HEK293 (cell line): ENCODE measurements around the gene KLK5.

Experiments
- CTCF ChIA-PET: fragments of 350-600 bp; formaldehyde crosslinking; extraction: SDS; loops from one replicate; lab custom pipeline; 2021; ENCODE audit warnings: antibody characterized with exemption; lab: Yijun Ruan, JAX
- POLR2A ChIA-PET: fragments of 300-600 bp; formaldehyde crosslinking; extraction: SDS; loops from one replicate; lab custom pipeline; 2020; ENCODE audit warnings: antibody characterized with exemption, inconsistent platforms; lab: Yijun Ruan, JAX
- H3K27ac ChIP-seq: fragments of 200-500 bp; sonication (Bioruptor generic); 2 replicates; pipeline ENCODE4 v1.5.1; 2014; ENCODE audit warnings: low read depth, low read length, control low read depth, inconsistent platforms; ENCODE audit errors: extremely low read depth
- H3K36me3 ChIP-seq, 2 experiments: fragments of 200-500 bp in 1 of 2; sonication (Bioruptor generic) in 1 of 2; 1 replicate in 1 of 2; 2 replicates in 1 of 2; pipeline ENCODE4 v1.5.1; 2014 to 2017; ENCODE audit warnings: inconsistent platforms in 2 of 2, low read length in 2 of 2; ENCODE audit not compliant: control insufficient read depth in 2 of 2, insufficient read depth in 1 of 2
- H3K4me1 ChIP-seq: fragments of 200-500 bp; sonication (Bioruptor generic); 2 replicates; pipeline ENCODE4 v1.5.1; 2014; ENCODE audit warnings: mild to moderate bottlenecking, low read length, inconsistent platforms; ENCODE audit not compliant: control insufficient read depth, insufficient read depth
- H3K4me3 ChIP-seq: 2 replicates; pipeline ENCODE4 v1.5.1; 2011; ENCODE audit warnings: low read depth, mild to moderate bottlenecking, control low read depth, low read length, moderate library complexity
- H3K9me3 ChIP-seq: fragments of 200-500 bp; sonication (Bioruptor generic); 2 replicates; pipeline ENCODE4 v1.5.1; 2014; ENCODE audit warnings: low read depth, low read length, inconsistent platforms; ENCODE audit not compliant: control insufficient read depth, insufficient read depth
- EGR2 ChIP-seq: fragments of 450-650 bp; formaldehyde crosslinking; IDR thresholded peaks from 2 replicates; pipeline ENCODE4 v1.5.1; 2016; ENCODE audit warnings: low read depth, missing biosample characterization, missing genetic modification characterization
- HOXA7 ChIP-seq: sonication (generic); formaldehyde crosslinking; IDR thresholded peaks from 2 replicates; pipeline ENCODE4 v1.8.1; 2022; ENCODE audit warnings: missing genetic modification reagents, borderline replicate concordance
- HOXC10 ChIP-seq: sonication (generic); formaldehyde crosslinking; IDR thresholded peaks from 2 replicates; pipeline ENCODE4 v1.8.1; 2023; ENCODE audit warnings: mild to moderate bottlenecking, missing genetic modification reagents
- SCRT2 ChIP-seq: fragments of 450-650 bp; formaldehyde crosslinking; IDR thresholded peaks from 2 replicates; pipeline ENCODE4 v1.5.1; 2016; ENCODE audit warnings: missing biosample characterization, missing genetic modification characterization
- ZFHX2 ChIP-seq: fragments of 450-650 bp; formaldehyde crosslinking; conservative IDR thresholded peaks from 2 replicates; pipeline ENCODE4 v1.5.1; 2016; ENCODE audit warnings: missing biosample characterization, missing genetic modification characterization
- ZNF175 ChIP-seq: fragments of 450-650 bp; formaldehyde crosslinking; IDR thresholded peaks from 2 replicates; pipeline ENCODE4 v1.5.1; 2016; ENCODE audit warnings: missing biosample characterization, missing genetic modification characterization
- ZNF223 ChIP-seq: fragments of 450-650 bp; formaldehyde crosslinking; IDR thresholded peaks from 2 replicates; pipeline ENCODE4 v1.5.1; 2016; ENCODE audit warnings: missing biosample characterization, missing genetic modification characterization
- ZNF239 ChIP-seq: fragments of 450-650 bp; formaldehyde crosslinking; IDR thresholded peaks from 2 replicates; pipeline ENCODE4 v1.5.1; 2016; ENCODE audit warnings: missing biosample characterization, missing genetic modification characterization
- ZNF391 ChIP-seq: fragments of 450-650 bp; formaldehyde crosslinking; IDR thresholded peaks from 2 replicates; pipeline ENCODE4 v1.5.1; 2016; ENCODE audit warnings: low read depth, missing biosample characterization, missing genetic modification characterization, borderline replicate concordance
- TF ChIP-seq, protein P1 (sequence below): fragments of 450-650 bp; formaldehyde crosslinking; IDR thresholded peaks from 2 replicates; pipeline ENCODE4 v1.5.1; 2016; ENCODE audit warnings: missing biosample characterization, missing genetic modification characterization, borderline replicate concordance

The KLK5 gene

DNA sequence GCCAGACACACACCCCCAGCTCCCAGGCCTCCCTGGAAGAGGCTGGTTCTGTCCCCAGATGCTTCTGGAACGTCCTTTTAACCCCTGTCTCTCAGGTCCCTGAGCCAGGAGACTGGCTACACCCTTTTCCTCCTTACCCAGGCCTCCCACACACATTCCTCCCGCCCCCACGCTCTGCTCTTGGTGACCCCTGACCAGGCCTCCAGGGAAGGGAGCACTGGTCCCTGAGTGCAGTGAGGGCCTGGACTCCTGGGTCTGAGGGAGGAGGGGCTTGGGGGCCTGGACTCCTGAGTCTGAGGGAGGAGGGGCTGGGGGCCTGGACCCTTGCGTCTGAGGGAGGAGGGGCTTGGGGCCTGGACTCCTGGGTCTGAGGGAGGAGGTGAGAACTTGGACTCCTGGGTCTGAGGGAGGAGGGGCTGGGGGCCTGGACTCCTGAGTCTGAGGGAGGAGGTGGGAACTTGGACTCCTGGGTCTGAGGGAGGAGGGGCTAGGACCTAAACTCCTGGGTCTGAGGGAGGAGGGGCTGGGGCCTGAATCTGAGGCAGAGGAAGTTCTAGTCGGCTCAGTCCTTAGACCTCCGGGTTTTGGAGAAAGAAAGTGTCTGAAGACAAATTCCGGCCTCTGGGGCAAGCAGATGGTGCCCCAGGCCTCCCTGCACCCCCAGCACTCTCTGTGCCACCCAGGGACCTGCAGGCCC, 16.0 kb upstream of the KLK5 start:
- no peaks in the 10 kb centered on the region for H3K36me3 ChIP-seq
- H3K27ac ChIP-seq, result no peak overlapping the region
- H3K4me3 ChIP-seq, result no peak overlapping the region
- POLR2A ChIA-PET, result no interaction called here
- CTCF ChIA-PET, result no interaction called here
- H3K9me3 ChIP-seq, result no peaks in the 10 kb centered on the region
- H3K4me1 ChIP-seq, result peaks cover 4% of the 10 kb centered on the region; the same call in 1 of the 2 replicates
- TF ChIP-seq, protein P1, sequence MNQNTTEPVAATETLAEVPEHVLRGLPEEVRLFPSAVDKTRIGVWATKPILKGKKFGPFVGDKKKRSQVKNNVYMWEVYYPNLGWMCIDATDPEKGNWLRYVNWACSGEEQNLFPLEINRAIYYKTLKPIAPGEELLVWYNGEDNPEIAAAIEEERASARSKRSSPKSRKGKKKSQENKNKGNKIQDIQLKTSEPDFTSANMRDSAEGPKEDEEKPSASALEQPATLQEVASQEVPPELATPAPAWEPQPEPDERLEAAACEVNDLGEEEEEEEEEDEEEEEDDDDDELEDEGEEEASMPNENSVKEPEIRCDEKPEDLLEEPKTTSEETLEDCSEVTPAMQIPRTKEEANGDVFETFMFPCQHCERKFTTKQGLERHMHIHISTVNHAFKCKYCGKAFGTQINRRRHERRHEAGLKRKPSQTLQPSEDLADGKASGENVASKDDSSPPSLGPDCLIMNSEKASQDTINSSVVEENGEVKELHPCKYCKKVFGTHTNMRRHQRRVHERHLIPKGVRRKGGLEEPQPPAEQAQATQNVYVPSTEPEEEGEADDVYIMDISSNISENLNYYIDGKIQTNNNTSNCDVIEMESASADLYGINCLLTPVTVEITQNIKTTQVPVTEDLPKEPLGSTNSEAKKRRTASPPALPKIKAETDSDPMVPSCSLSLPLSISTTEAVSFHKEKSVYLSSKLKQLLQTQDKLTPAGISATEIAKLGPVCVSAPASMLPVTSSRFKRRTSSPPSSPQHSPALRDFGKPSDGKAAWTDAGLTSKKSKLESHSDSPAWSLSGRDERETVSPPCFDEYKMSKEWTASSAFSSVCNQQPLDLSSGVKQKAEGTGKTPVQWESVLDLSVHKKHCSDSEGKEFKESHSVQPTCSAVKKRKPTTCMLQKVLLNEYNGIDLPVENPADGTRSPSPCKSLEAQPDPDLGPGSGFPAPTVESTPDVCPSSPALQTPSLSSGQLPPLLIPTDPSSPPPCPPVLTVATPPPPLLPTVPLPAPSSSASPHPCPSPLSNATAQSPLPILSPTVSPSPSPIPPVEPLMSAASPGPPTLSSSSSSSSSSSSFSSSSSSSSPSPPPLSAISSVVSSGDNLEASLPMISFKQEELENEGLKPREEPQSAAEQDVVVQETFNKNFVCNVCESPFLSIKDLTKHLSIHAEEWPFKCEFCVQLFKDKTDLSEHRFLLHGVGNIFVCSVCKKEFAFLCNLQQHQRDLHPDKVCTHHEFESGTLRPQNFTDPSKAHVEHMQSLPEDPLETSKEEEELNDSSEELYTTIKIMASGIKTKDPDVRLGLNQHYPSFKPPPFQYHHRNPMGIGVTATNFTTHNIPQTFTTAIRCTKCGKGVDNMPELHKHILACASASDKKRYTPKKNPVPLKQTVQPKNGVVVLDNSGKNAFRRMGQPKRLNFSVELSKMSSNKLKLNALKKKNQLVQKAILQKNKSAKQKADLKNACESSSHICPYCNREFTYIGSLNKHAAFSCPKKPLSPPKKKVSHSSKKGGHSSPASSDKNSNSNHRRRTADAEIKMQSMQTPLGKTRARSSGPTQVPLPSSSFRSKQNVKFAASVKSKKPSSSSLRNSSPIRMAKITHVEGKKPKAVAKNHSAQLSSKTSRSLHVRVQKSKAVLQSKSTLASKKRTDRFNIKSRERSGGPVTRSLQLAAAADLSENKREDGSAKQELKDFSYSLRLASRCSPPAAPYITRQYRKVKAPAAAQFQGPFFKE (tag by site-specific recombination), result no peak
- peak; percentile 27; the same call in 1 of the 2 replicates for TF ChIP-seq EGR2 (tag by site-specific recombination)
- peak; percentile 71 for TF ChIP-seq ZFHX2 (tag by site-specific recombination)
- TF ChIP-seq HOXA7 (CRISPR knock-in tag), result no peak
- no peak for TF ChIP-seq ZNF223 (tag by site-specific recombination)

DNA sequence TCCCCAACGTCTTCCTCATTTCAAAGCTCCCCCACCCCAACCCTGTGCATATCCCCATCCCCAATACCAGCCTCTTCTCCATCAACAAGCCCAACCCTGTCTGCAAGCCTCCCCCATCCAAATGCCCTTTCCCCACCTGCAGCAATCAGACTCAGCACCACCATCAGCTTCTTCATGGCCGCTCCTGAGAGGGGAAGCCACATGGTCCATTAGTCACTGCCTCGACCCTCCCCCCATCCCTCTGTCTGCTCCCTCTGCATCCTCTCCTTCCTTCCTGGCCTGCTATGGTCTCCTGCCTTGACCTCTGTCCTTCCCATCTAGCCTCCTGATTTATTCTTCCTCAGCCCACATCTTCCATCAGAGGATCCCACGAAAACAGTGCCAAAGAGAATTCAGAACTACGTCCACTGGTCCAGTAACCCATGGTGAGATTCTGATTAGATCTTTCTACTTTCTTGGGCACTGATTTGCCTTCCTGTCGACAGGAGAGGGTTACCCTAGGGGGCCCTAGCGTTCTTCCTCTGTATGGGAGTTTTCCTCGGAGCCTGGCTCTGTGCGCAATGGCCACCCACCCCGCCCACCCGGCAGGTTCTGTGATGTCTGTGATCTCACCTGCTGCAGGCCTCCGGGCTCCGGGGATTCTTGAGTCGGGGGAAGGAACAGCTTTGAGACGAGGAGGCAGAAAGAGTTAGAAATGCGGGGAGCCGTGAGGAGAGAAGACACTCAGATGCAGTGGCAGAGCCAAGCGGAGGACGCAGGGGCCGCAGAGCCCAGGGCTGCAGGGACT, 15.3 kb upstream of the KLK5 start:
- Histone ChIP-seq H3K9me3 (no peaks in the 10 kb centered on the region), H3K27ac (no peak overlapping the region), H3K36me3 (no peaks in the 10 kb centered on the region), H3K4me3 (no peak overlapping the region), H3K4me1 (peaks cover 4% of the 10 kb centered on the region; the same call in 1 of the 2 replicates)
- POLR2A ChIA-PET, result interaction anchor here (0.6 kb wide), 1 partner anchor 797 kb away, joined by 7 read pairs; no protein-coding TSS in a partner anchor
- TF ChIP-seq HOXC10 (CRISPR knock-in tag) (no peak), ZNF391 (no peak), ZNF175 (tag by site-specific recombination) (no peak)
- CTCF ChIA-PET, result interaction anchor here (0.7 kb wide), 1 partner anchor 113 kb away, joined by 3 read pairs; no protein-coding TSS in a partner anchor

DNA sequence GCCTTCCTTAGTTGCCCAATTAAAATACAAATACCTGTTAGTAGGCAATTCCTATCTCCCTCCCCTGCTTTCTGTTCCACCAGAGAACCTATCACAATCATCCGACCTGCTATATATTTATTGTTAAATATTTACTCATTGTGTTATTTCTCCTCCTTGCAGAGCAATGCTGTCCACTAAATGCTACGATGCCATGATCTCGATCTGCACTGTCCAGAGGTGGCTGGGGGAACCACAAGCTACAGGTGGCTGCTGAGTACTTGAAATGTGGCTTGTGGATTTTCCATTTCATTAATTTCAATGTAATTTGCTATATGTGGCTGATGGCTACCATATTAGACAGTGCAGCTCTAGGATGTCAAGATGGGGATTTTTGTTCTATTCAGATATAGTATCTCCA, 11.4 kb upstream of the KLK5 start:
- Histone ChIP-seq H3K4me3 (no peak overlapping the region), H3K9me3 (no peaks in the 10 kb centered on the region), H3K27ac (no peak overlapping the region), H3K4me1 (peaks cover 4% of the 10 kb centered on the region; the same call in 1 of the 2 replicates), H3K36me3 (no peaks in the 10 kb centered on the region)
- ChIA-PET POLR2A (no interaction called here), CTCF (interaction anchor here (1.2 kb wide), 1 partner anchor 53 kb away, joined by 3 read pairs; no protein-coding TSS in a partner anchor)
- no peak for TF ChIP-seq ZNF239 (tag by site-specific recombination)
- peak; percentile 66 for TF ChIP-seq SCRT2 (tag by site-specific recombination)
